ENCODE measurements around the gene NCOR1. TPM values are rescaled to one million over a fixed set of nuclear protein-coding genes. Genes with fewer than 3 reads are reported as not detected.

NCOR1 gene
- total and polyA plus RNA-seq, 2 of the 13 experiments (the other 11 are each of a cell fraction or from before 2014, with no cell fraction given): 57.0 to 71.7 TPM

DNA sequence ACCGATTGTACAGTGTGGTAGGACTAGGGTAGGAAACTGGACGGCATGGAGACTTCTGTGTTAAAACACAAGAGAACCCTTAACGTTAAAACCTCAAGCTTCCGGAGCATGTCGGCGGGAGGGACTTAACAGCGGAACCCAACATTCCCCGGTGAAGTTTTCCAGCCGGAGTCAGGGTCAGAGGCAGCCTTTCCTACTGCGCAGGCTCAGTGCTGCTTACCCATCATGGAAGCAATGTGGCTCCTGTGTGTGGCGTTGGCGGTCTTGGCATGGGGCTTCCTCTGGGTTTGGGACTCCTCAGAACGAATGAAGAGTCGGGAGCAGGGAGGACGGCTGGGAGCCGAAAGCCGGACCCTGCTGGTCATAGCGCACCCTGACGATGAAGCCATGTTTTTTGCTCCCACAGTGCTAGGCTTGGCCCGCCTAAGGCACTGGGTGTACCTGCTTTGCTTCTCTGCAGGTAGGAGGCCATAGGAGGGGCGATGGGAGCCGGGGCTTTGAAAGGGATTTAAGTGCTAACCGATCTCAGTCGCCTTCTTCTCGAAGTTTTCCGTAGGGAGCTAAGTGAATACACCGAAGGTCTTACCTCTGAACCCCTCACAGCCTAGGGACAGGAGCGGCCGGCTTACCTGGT is 1.8 kb upstream of the NCOR1 start, which contains the start of gene PIGL (continued):
- TF ChIP-seq, protein P1, sequence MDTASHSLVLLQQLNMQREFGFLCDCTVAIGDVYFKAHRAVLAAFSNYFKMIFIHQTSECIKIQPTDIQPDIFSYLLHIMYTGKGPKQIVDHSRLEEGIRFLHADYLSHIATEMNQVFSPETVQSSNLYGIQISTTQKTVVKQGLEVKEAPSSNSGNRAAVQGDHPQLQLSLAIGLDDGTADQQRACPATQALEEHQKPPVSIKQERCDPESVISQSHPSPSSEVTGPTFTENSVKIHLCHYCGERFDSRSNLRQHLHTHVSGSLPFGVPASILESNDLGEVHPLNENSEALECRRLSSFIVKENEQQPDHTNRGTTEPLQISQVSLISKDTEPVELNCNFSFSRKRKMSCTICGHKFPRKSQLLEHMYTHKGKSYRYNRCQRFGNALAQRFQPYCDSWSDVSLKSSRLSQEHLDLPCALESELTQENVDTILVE (CRISPR knock-in tag; IDR thresholded peaks at IDR 0.05): peak; percentile 75; the same call in 1 of the 2 replicates
- TF ChIP-seq ZMYM2 (CRISPR knock-in tag; IDR thresholded peaks at IDR 0.05): no peak
- peak; percentile 93 for TF ChIP-seq ZNF781 (CRISPR knock-in tag; IDR thresholded peaks at IDR 0.05; ENCODE audit: borderline replicate concordance, not compliant biosample characterization)
- peak; percentile 7; the same call in 1 of the 2 replicates for TF ChIP-seq SMYD3 (CRISPR knock-in tag; IDR thresholded peaks at IDR 0.05)
- TF ChIP-seq, protein P2, sequence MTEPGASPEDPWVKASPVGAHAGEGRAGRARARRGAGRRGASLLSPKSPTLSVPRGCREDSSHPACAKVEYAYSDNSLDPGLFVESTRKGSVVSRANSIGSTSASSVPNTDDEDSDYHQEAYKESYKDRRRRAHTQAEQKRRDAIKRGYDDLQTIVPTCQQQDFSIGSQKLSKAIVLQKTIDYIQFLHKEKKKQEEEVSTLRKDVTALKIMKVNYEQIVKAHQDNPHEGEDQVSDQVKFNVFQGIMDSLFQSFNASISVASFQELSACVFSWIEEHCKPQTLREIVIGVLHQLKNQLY (CRISPR knock-in tag; IDR thresholded peaks at IDR 0.05): peak; percentile 66
- TF ChIP-seq, protein P3, sequence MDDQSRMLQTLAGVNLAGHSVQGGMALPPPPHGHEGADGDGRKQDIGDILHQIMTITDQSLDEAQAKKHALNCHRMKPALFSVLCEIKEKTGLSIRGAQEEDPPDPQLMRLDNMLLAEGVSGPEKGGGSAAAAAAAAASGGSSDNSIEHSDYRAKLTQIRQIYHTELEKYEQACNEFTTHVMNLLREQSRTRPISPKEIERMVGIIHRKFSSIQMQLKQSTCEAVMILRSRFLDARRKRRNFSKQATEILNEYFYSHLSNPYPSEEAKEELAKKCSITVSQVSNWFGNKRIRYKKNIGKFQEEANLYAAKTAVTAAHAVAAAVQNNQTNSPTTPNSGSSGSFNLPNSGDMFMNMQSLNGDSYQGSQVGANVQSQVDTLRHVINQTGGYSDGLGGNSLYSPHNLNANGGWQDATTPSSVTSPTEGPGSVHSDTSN (CRISPR knock-in tag; IDR thresholded peaks at IDR 0.05; ENCODE audit: borderline replicate concordance): no peak
- TF ChIP-seq ESRRA (CRISPR knock-in tag; IDR thresholded peaks at IDR 0.05; ENCODE audit: low read depth): peak; percentile 63; the same call in 1 of the 2 replicates
- TF ChIP-seq JUND (CRISPR knock-in tag; IDR thresholded peaks at IDR 0.05): no peak
- no peak for TF ChIP-seq ZNF3 (CRISPR knock-in tag; IDR thresholded peaks at IDR 0.05)
- TF ChIP-seq, protein P4, sequence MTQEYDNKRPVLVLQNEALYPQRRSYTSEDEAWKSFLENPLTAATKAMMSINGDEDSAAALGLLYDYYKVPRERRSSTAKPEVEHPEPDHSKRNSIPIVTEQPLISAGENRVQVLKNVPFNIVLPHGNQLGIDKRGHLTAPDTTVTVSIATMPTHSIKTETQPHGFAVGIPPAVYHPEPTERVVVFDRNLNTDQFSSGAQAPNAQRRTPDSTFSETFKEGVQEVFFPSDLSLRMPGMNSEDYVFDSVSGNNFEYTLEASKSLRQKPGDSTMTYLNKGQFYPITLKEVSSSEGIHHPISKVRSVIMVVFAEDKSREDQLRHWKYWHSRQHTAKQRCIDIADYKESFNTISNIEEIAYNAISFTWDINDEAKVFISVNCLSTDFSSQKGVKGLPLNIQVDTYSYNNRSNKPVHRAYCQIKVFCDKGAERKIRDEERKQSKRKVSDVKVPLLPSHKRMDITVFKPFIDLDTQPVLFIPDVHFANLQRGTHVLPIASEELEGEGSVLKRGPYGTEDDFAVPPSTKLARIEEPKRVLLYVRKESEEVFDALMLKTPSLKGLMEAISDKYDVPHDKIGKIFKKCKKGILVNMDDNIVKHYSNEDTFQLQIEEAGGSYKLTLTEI (CRISPR knock-in tag; conservative IDR thresholded peaks at IDR 0.05): no peak
- TF ChIP-seq, protein P5, sequence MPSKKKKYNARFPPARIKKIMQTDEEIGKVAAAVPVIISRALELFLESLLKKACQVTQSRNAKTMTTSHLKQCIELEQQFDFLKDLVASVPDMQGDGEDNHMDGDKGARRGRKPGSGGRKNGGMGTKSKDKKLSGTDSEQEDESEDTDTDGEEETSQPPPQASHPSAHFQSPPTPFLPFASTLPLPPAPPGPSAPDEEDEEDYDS (CRISPR knock-in tag; IDR thresholded peaks at IDR 0.05): peak; percentile 93
- TF ChIP-seq AHR (CRISPR knock-in tag; IDR thresholded peaks at IDR 0.05): peak; percentile 91
- 0 out of 2 replicates have a peak, but pooled peaks have one; percentile 37 for TF ChIP-seq PCBP1 (IDR thresholded peaks at IDR 0.05; ENCODE audit: borderline replicate concordance, low read depth, low read length)
- TF ChIP-seq SP1 (IDR thresholded peaks at IDR 0.05): no peak
- TF ChIP-seq SP1 (CRISPR knock-in tag; IDR thresholded peaks at IDR 0.05): peak; percentile 76
- 0 out of 2 replicates have a peak, but pooled peaks have one; percentile 13 for TF ChIP-seq ETV6 (CRISPR knock-in tag; conservative IDR thresholded peaks at IDR 0.05)
- TF ChIP-seq, protein P6, sequence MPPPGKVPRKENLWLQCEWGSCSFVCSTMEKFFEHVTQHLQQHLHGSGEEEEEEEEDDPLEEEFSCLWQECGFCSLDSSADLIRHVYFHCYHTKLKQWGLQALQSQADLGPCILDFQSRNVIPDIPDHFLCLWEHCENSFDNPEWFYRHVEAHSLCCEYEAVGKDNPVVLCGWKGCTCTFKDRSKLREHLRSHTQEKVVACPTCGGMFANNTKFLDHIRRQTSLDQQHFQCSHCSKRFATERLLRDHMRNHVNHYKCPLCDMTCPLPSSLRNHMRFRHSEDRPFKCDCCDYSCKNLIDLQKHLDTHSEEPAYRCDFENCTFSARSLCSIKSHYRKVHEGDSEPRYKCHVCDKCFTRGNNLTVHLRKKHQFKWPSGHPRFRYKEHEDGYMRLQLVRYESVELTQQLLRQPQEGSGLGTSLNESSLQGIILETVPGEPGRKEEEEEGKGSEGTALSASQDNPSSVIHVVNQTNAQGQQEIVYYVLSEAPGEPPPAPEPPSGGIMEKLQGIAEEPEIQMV (CRISPR knock-in tag; IDR thresholded peaks at IDR 0.05; ENCODE audit: low read depth): peak; percentile 60; the same call in 1 of the 2 replicates
- TF ChIP-seq ZNF264 (CRISPR knock-in tag; IDR thresholded peaks at IDR 0.05): 0 out of 2 replicates have a peak, but pooled peaks have one; percentile 51
- TF ChIP-seq ZNF703 (CRISPR knock-in tag; IDR thresholded peaks at IDR 0.05; ENCODE audit: borderline replicate concordance): no peak
- TF ChIP-seq ZNF788 (CRISPR knock-in tag; IDR thresholded peaks at IDR 0.05; ENCODE audit: borderline replicate concordance): peak; percentile 87; the same call in 1 of the 2 replicates
- TF ChIP-seq MYC (CRISPR knock-in tag; IDR thresholded peaks at IDR 0.05; ENCODE audit: borderline replicate concordance): peak; percentile 92
- TF ChIP-seq, protein P7, sequence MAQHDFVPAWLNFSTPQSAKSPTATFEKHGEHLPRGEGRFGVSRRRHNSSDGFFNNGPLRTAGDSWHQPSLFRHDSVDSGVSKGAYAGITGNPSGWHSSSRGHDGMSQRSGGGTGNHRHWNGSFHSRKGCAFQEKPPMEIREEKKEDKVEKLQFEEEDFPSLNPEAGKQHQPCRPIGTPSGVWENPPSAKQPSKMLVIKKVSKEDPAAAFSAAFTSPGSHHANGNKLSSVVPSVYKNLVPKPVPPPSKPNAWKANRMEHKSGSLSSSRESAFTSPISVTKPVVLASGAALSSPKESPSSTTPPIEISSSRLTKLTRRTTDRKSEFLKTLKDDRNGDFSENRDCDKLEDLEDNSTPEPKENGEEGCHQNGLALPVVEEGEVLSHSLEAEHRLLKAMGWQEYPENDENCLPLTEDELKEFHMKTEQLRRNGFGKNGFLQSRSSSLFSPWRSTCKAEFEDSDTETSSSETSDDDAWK (CRISPR knock-in tag; IDR thresholded peaks at IDR 0.05): no peak
